IMR-90 (cell line): ENCODE results near the gene SDK1. TPM values are rescaled to one million over a fixed set of nuclear protein-coding genes. Genes with fewer than 3 reads are reported as not detected.

Source experiments
- ATAC-seq: fragments of 200-7000 bp; cut with Tn5 transposase; 2 replicates; pipeline ENCODE4 v1.9.1; 2020; ENCODE audit warnings: low read depth, mild to moderate bottlenecking, moderate library complexity
- BruUV-seq: library from RNA; stranded (reverse); fragments of 400-500 nt; replicated peaks from 2 replicates; lab custom pipeline; 2021; lab: Mats Ljungman, UMichigan
- CTCF ChIA-PET: fragments of 300-600 bp; formaldehyde crosslinking; extraction: SDS; loops from one replicate; lab custom pipeline; 2021; ENCODE audit warnings: antibody characterized with exemption; lab: Yijun Ruan, JAX
- POLR2A ChIA-PET: fragments of 300-600 bp; sonication (Branson Sonifier 250); formaldehyde crosslinking; loops from one replicate; lab custom pipeline; 2022; ENCODE audit warnings: antibody characterized with exemption; ENCODE audit not compliant: unreplicated experiment; lab: Charles Lee
- DNase-seq: peaks from one replicate; pipeline ENCODE4 v3.0.0; 2013
- H2AFZ ChIP-seq: replicated peaks from 2 replicates; pipeline ENCODE3; 2013; ENCODE audit warnings: low read length, mild to moderate bottlenecking; ENCODE audit not compliant: poor library complexity
- H2AK5ac ChIP-seq: 2 replicates; pipeline ENCODE4 v1.6.1; 2013; ENCODE audit warnings: low read depth, low read length, inconsistent platforms
- H2AK9ac ChIP-seq: replicated peaks from 2 replicates; pipeline ENCODE3; 2013; ENCODE audit warnings: mild to moderate bottlenecking, low read depth, low read length, moderate library complexity; ENCODE audit not compliant: poor library complexity
- H2BK120ac ChIP-seq: 2 replicates; pipeline ENCODE4 v1.6.1; 2013; ENCODE audit warnings: low read depth, low read length, inconsistent platforms
- H2BK15ac ChIP-seq: 3 replicates; pipeline ENCODE4 v1.6.1; 2013; ENCODE audit warnings: low read depth, low read length, inconsistent platforms
- H2BK20ac ChIP-seq: 2 replicates; pipeline ENCODE4 v1.6.1; 2013; ENCODE audit warnings: low read depth, mild to moderate bottlenecking, inconsistent platforms, low read length, moderate library complexity
- H2BK5ac ChIP-seq: 2 replicates; pipeline ENCODE4 v1.6.1; 2013; ENCODE audit warnings: mild to moderate bottlenecking, low read depth, low read length, inconsistent platforms; ENCODE audit not compliant: poor library complexity, severe bottlenecking
- H3K14ac ChIP-seq: replicated peaks from 2 replicates; pipeline ENCODE4 v1.6.1; 2013; ENCODE audit warnings: low read depth, low read length, inconsistent platforms
- H3K18ac ChIP-seq: 2 replicates; pipeline ENCODE4 v1.6.1; 2013; ENCODE audit warnings: low read depth, low read length, control low read depth
- H3K23ac ChIP-seq: 2 replicates; pipeline ENCODE4 v1.6.1; 2013; ENCODE audit warnings: low read depth, low read length, inconsistent platforms
- H3K27ac ChIP-seq: 2 replicates; pipeline ENCODE4 v1.5.1; 2013; ENCODE audit warnings: mild to moderate bottlenecking, control low read depth, low read length; ENCODE audit not compliant: insufficient read depth
- H3K27me3 ChIP-seq: 2 replicates; pipeline ENCODE4 v1.6.1; 2013; ENCODE audit warnings: low read length; ENCODE audit not compliant: control insufficient read depth, insufficient read depth
- H3K36me3 ChIP-seq: 2 replicates; pipeline ENCODE4 v1.6.1; 2013; ENCODE audit warnings: low read length, mixed read lengths; ENCODE audit not compliant: control insufficient read depth, insufficient read depth
- H3K4ac ChIP-seq: 2 replicates; pipeline ENCODE4 v1.6.1; 2013; ENCODE audit warnings: low read depth, low read length, inconsistent platforms
- H3K4me1 ChIP-seq: 2 replicates; pipeline ENCODE4 v1.6.1; 2013; ENCODE audit warnings: low read length, mixed read lengths; ENCODE audit not compliant: control insufficient read depth, insufficient read depth
- H3K4me2 ChIP-seq: 2 replicates; pipeline ENCODE4 v1.6.1; 2013; ENCODE audit warnings: low read depth, mild to moderate bottlenecking, control low read depth, low read length, moderate library complexity
- H3K4me3 ChIP-seq: 2 replicates; pipeline ENCODE4 v1.5.1; 2013; ENCODE audit warnings: low read depth, mild to moderate bottlenecking, control low read depth, low read length, moderate library complexity; ENCODE audit not compliant: insufficient read depth
- H3K56ac ChIP-seq: 2 replicates; pipeline ENCODE4 v1.6.1; 2013; ENCODE audit warnings: low read length, inconsistent platforms; ENCODE audit not compliant: insufficient read depth; ENCODE audit errors: extremely low read depth
- H3K79me1 ChIP-seq, 2 experiments: 2 replicates each; pipeline ENCODE4 v1.6.1; 2013; ENCODE audit warnings: low read length in 2 of 2, inconsistent platforms in 1 of 2, low read depth in 1 of 2
- H3K9ac ChIP-seq: 2 replicates; pipeline ENCODE4 v1.6.1; 2013; ENCODE audit warnings: low read depth, low read length, control low read depth
- H3K9me1 ChIP-seq: 2 replicates; pipeline ENCODE4 v1.6.1; 2013; ENCODE audit warnings: low read length, inconsistent platforms; ENCODE audit not compliant: insufficient read depth
- H3K9me3 ChIP-seq: 2 replicates; pipeline ENCODE4 v1.6.1; 2013; ENCODE audit warnings: low read length; ENCODE audit not compliant: control insufficient read depth, insufficient read depth
- H4K20me1 ChIP-seq: 2 replicates; pipeline ENCODE4 v1.6.1; 2013; ENCODE audit warnings: low read length, inconsistent platforms; ENCODE audit not compliant: insufficient read depth
- H4K5ac ChIP-seq: 2 replicates; pipeline ENCODE4 v1.6.1; 2013; ENCODE audit warnings: mild to moderate bottlenecking, low read depth, low read length, control low read depth
- H4K8ac ChIP-seq, 2 experiments: 2 replicates each; pipeline ENCODE4 v1.6.1; 2013; ENCODE audit warnings: low read depth in 2 of 2, low read length in 2 of 2, control low read depth in 1 of 2, inconsistent platforms in 1 of 2
- H4K91ac ChIP-seq: 2 replicates; pipeline ENCODE4 v1.6.1; 2013; ENCODE audit warnings: low read depth, low read length, inconsistent platforms; ENCODE audit not compliant: insufficient read depth
- BHLHE40 ChIP-seq: fragments of 150-350 bp; IDR thresholded peaks from 2 replicates; pipeline ENCODE4 v1.6.1; 2016; ENCODE audit warnings: mild to moderate bottlenecking, low read depth, low read length
- CEBPB ChIP-seq: IDR thresholded peaks from 2 replicates; pipeline ENCODE4 v1.6.1; 2012; ENCODE audit warnings: low read depth, low read length, improper control_type of control experiment
- CHD1 ChIP-seq: IDR thresholded peaks from 2 replicates; pipeline ENCODE4 v1.6.1; 2012; ENCODE audit warnings: low read depth, low read length, improper control_type of control experiment
- CTCF ChIP-seq: conservative IDR thresholded peaks from 2 replicates; pipeline ENCODE4 v1.5.1; 2012; ENCODE audit warnings: mild to moderate bottlenecking, low read depth, low read length, improper control_type of control experiment
- MXI1 ChIP-seq: IDR thresholded peaks from 2 replicates; pipeline ENCODE4 v1.6.1; 2012; ENCODE audit warnings: low read depth, mild to moderate bottlenecking, low read length, moderate library complexity, borderline replicate concordance
- NFE2L2 ChIP-seq: fragments of 150-350 bp; IDR thresholded peaks from 2 replicates; pipeline ENCODE4 v1.6.1; 2016; ENCODE audit warnings: low read depth, mild to moderate bottlenecking, low read length
- RCOR1 ChIP-seq: IDR thresholded peaks from 2 replicates; pipeline ENCODE4 v1.6.1; 2012; ENCODE audit warnings: mild to moderate bottlenecking, low read length, improper control_type of control experiment; ENCODE audit not compliant: insufficient replicate concordance
- USF2 ChIP-seq: fragments of 150-350 bp; IDR thresholded peaks from 2 replicates; pipeline ENCODE4 v1.6.1; 2017; ENCODE audit warnings: mild to moderate bottlenecking, antibody characterized with exemption, low read length, low read depth
- WGBS, 2 experiments: methylation state at CpG; one replicate each; pipeline versions ENCODE4 v1.1.5 to v1.1.7; 2013; ENCODE audit warnings: missing lambda C conversion rate in 2 of 2; ENCODE audit not compliant: insufficient read length in 1 of 2; ENCODE audit errors: extremely low coverage in 2 of 2; 5-methylcytosine and 5-hydroxymethylcytosine counted together
- dilution Hi-C: fragments of 300-500 bp; cut with HindIII; formaldehyde crosslinking; loops from one replicate; pipeline ENCODE4 v1.14.3; 2018; ENCODE audit warnings: low sequenced_read_pairs; ENCODE audit not compliant: unreplicated experiment
- in situ Hi-C: fragments of 300-500 bp; cut with MboI; formaldehyde crosslinking; loops from 3 replicates; pipeline ENCODE4 v1.14.3; 2019; ENCODE audit warnings: low sequenced_read_pairs, inconsistent platforms, mixed read lengths
- intact Hi-C: fragments of 100-400 bp; cut with micrococcal nuclease; formaldehyde crosslinking; loops from 2 replicates; pipeline ENCODE4 v1.10.0; 2022
- polyA plus RNA-seq, 3 experiments: library from polyadenylated mRNA; depleted of rRNA; stranded (reverse); fragments of >200 nt; gene quantifications; 2 replicates each; pipeline ENCODE4 v1.2.3, GENCODE V29; 2012; ENCODE audit warnings: low replicate concordance in 1 of 3
- total RNA-seq: library from RNA; depleted of rRNA; stranded (reverse); fragments of >200 nt; gene quantifications from 2 replicates; pipeline ENCODE4 v1.2.3, GENCODE V29; 2012

Gene SDK1
- total and polyA plus RNA-seq, 2 of the 4 experiments (the other 2 are of a cell fraction) = 1.5 to 1.6 TPM

GRCh38 chr7:3710531-3710930, 409.5 kb downstream of the SDK1 start:
- TF ChIP-seq USF2 (no peak), CHD1 (no peak), MXI1 (no peak), BHLHE40 (no peak), RCOR1 (no peak), NFE2L2 (no peak), CEBPB (no peak), CTCF (no peak)
- Histone ChIP-seq H3K4me2 (no peak overlapping the region), H3K14ac (no peak overlapping the region), H3K27me3 (no peaks in the 10 kb centered on the region), H2AK5ac (no peak overlapping the region), H3K4ac (no peak overlapping the region), H3K9ac (no peak overlapping the region), H4K20me1 (no peaks in the 10 kb centered on the region), H3K79me1 (no peaks in the 10 kb centered on the region), H3K4me3 (no peak overlapping the region), H2AFZ (no peak overlapping the region), H3K9me1 (no peaks in the 10 kb centered on the region), H3K56ac (no peak overlapping the region), H4K91ac (no peak overlapping the region), H4K8ac (no peak overlapping the region), H3K23ac (no peak overlapping the region), H2AK9ac (no peak overlapping the region), H2BK20ac (no peak overlapping the region), H3K9me3 (peaks cover 7% of the 10 kb centered on the region; the same call in 1 of the 2 replicates), H3K36me3 (no peaks in the 10 kb centered on the region), H3K18ac (no peak overlapping the region), H2BK120ac (no peak overlapping the region), H3K4me1 (no peaks in the 10 kb centered on the region), H4K5ac (no peak overlapping the region), H2BK15ac (no peak overlapping the region), H2BK5ac (no peak overlapping the region), H3K27ac (no peak overlapping the region)
- WGBS, 2 experiments = no CpG with 5 or more reads among the region's 5 CpGs
- CTCF ChIA-PET = no interaction called here
- no TSS peak for BruUV-seq
- no peak for DNase-seq
- no peak for ATAC-seq
- POLR2A ChIA-PET = no interaction called here
- in situ Hi-C loops = no loop called here
- dilution Hi-C loops = no loop called here
- intact Hi-C loops = no loop called here
